RCC 7860 (cell line): ENCODE measurements around the gene FARSB.
A peak's percentile ranks its signal among the peaks of the same experiment; 100 is the strongest.

ENCODE experiments used
- DNase-seq: peaks from one replicate; pipeline ENCODE4 v3.0.0-alpha.2; 2015; ENCODE audit warnings: low spot score
- FAIRE-seq: peaks from 2 replicates; lab custom pipeline; 2012; peaks lifted over from hg19 to GRCh38; lab: Jason Lieb, UNC

FARSB gene

DNA sequence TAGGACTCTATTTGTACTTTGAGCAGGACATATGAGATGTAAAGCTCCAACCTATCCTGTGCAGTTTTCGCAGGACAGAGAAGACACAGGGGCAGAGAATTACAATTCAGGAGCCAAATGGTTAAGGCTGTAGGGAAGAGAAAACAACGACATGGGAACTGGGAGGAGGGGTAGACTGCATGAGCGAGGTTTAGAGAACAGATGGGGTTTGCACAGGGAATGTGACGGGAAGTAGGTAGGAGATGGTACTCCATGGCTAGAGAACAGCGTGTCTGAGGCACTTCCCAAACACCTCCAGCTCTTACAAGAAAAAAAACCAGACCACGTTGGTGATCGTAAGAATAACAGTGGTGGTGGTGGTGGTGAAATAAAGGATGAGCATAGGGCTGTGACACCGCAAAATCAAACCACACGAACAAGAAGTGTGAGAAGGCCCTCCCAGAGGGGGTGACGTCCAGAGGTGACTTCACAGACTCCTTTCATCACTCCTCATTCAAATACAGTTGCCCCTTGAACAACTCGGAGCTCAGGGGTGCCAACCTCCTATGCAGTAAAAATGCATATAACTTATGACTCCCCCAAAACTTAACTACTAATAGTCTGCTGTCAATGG, 92.7 kb downstream of the FARSB start:
- FAIRE-seq (no peak), DNase-seq (no peak)

GRCh38 chr2:222561817-222562645, 93.9 kb downstream of the FARSB start:
- no peak for FAIRE-seq
- peak; percentile 27 for DNase-seq

DNA sequence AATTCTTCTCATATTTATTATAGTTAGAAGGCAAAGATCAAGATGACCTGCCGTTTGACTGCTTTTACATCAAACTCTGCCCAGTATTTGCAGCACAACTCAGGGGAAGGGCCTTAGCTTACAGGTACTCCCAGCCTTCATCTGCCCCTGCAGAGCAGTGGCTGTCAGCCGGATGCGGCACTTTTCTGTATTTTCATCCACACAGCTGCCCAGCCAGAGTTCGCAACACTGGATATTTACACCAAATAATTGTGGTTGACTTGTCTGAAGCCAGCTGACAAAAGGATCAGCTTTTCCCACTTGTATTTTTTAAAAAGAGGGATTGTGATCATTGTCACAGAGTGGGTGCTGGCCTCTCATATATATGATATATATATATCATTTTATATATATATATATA, 94.7 kb downstream of the FARSB start:
- DNase-seq (no peak), FAIRE-seq (no peak)

DNA sequence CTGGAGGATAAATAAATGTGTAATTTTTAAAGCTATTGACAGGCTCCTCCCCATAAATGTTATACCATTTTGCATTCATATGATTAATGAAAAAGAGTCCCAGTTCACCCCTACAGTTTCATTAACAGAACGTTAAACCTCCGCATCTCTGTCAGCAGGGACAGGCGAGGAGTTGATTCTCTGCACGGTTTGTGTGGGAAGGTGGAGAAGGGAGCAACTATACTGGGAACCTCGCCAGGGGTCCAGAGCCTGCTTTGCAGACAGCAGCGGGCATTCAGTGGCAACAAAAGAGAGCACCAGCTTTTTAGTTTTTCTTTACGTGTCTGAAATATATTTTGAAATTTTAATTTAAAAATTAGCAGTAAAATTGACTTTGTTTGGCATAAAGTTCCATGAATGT, 101.4 kb downstream of the FARSB start:
- DNase-seq = no peak
- FAIRE-seq = no peak

- no peak for DNase-seq
- no peak for FAIRE-seq
Observed at GRCh38 chr2:222548992-222549391, 106.9 kb downstream of the FARSB start.

DNA sequence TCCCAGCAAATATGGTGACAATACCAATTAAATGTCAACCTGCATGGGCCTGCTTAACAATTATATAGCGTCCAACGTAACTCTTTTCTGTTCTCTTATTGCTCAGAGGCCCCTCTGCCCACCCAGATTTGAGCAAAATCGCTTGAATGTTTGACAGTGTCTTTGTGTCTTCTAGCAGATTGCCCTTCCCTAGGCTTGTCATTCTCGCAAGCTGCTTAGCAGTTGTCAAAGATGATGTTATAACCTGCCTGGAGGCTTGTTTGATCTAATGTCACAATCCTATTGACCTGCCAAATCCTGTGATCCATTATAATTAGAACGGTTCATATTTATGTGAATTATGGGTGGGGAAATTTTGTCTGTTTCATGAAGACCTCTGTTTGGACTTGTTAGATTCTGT, 108.8 kb downstream of the FARSB start:
- FAIRE-seq = no peak
- no peak for DNase-seq

GRCh38 chr2:222545823-222546795, 109.8 kb downstream of the FARSB start:
- DNase-seq (no peak), FAIRE-seq (no peak)

- FAIRE-seq (no peak), DNase-seq (no peak)
Observed at GRCh38 chr2:222544661-222545060, 111.2 kb downstream of the FARSB start.

DNA sequence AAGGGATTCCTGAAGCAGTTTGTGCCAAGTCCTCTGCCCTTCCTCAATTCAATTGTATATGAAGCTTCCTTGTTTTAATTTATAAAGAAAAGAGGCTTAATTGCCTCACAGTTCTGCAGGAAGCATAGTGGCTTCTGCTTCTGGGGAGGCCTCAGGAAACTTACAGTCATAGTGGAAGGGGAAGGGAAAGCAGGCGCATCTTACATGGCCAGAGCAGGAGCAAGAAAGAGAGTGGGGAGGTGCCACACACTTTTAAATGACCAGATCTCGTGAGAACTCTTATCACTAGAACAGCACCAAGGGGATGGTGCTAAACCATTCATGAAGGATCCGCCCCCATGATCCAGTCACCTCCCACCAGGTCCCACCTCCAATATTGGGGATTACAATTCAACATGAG, 117.4 kb downstream of the FARSB start:
- no peak for FAIRE-seq

DNA sequence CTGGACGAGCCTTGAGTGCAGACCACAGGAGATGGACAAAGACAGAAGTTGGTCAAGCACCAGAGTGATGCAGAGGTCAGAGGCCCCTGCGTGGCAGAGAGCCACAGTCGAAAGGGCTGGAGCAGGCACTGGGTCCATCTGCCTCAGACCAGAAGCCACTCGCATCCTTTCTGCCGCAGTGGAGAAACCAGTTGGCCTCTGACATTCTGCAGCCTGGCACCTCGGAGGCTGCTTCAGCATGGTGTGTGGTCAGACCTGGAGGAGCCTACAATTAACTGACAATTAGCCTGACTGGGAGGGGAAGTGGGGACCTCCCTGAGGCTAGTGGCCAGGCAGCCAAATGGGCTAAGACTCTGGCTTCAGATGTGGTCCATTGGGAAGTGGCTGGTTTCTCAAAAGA, 120.4 kb downstream of the FARSB start:
- no peak for DNase-seq
- no peak for FAIRE-seq

More for the DNA sequence above, 117.4 kb downstream of the FARSB start:
- DNase-seq = no peak

GRCh38 chr2:222532315-222532714, 123.6 kb downstream of the FARSB start:
- FAIRE-seq (no peak), DNase-seq (no peak)

- FAIRE-seq (no peak), DNase-seq (no peak)
Observed at GRCh38 chr2:222526480-222527277, 129.2 kb downstream of the FARSB start.

DNA sequence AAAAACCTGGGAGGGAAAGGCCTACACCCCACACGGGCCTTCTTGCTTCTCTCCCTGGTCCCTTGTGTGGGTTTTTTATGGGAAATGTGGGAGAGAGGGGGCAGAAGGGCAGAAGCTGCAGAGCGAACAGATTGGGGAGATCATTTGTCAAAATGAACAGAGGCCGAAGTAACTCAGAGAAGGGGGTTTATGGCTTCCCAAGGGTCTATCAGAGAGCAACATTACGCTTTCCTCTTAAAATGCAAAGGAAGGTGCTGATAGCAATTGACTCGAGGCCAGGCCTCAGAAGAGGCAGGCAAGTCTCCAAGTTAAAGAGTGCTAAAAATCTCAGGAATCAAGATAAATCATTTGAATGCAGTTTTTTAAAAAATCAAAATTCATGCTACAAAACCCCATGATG, 130.1 kb downstream of the FARSB start:
- no peak for FAIRE-seq

DNA sequence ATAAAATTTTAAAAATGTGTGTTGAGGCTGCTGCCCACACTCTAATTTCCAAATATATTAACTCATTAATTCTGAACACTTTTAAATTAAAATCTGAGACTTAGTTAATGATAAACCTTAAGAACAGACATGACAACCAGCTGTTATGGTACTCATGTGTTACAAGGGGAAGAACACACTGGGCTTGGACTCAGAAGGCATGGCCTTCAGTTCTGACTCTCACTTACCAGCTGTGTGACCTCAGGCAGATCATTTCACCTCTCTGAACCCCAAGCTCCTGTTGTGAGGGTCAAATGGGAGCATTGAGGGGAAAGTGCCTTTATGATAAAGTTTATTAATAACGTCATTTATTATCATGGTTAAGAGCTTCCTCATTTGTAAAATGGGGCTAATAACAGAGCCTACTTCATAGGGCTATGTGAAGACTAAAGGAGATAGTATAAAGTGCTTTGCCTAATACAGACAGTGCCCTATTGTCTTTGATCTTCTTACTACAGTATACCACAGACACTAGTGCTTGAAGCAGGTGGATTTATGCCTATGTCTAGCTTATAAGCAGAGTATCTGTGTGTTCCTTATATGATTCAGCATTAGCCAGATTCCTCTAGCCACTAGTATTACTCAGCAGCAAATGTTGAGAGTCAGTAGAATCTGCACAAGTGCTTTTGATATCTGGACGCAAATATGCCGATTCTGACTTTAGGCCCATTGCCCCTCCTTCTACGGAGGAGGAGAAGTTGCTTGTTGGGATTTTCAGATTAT, 131.9 kb downstream of the FARSB start:
- DNase-seq = no peak
- no peak for FAIRE-seq

More for the DNA sequence above, 130.1 kb downstream of the FARSB start:
- no peak for DNase-seq

DNA sequence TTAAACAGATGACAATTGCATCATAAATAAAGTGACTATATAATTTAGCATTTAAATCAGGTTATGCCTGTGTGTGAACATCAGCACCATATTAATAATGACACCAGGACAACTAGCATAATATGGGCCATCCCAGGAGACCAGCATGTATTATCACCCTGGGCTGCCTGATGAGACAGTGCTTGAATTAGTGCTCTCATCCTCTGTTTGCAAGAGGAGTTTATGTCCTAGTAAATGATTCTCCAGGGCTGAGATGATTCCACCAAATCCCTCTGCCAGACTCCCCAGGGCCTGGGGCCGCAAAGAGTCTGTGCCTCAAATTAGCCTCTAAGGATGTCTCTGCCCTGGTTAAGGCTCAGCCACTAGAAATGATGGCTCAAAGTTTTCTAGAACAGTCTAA, 133.8 kb downstream of the FARSB start:
- no peak for FAIRE-seq

GRCh38 chr2:222521099-222521498, 134.8 kb downstream of the FARSB start:
- DNase-seq (no peak), FAIRE-seq (no peak)

More for the DNA sequence above, 133.8 kb downstream of the FARSB start:
- DNase-seq = no peak
